GM23338 (cell line): Measurements from ENCODE around the gene MARCHF2. TPM values are rescaled to one million over a fixed set of nuclear protein-coding genes. Genes with fewer than 3 reads are reported as not detected.

Experiments
- ATAC-seq: fragments of 200-7000 bp; cut with Tn5 transposase; 3 replicates; pipeline ENCODE4 v1.9.1; 2020
- DNase-seq: peaks from one replicate; pipeline ENCODE4 v3.0.0-alpha.2; 2015; ENCODE audit warnings: low spot score
- H2AFZ ChIP-seq: fragments of 200-600 bp; sonication (generic); 2 replicates; pipeline ENCODE4 v1.8.0; 2016; ENCODE audit warnings: antibody characterized with exemption, mild to moderate bottlenecking, moderate library complexity
- H3F3A ChIP-seq: fragments of 200-600 bp; sonication (generic); replicated peaks from 2 replicates; pipeline ENCODE4 v1.8.0; 2017; ENCODE audit warnings: antibody characterized with exemption, mixed run types, low read depth
- H3K27ac ChIP-seq: fragments of 200-600 bp; sonication (generic); 2 replicates; pipeline ENCODE4 v1.6.1; 2016; ENCODE audit warnings: low read depth
- H3K27me3 ChIP-seq: fragments of 200-600 bp; sonication (generic); 2 replicates; pipeline ENCODE4 v1.8.0; 2016; ENCODE audit warnings: mild to moderate bottlenecking, mixed run types, moderate library complexity; ENCODE audit not compliant: insufficient read depth
- H3K36me3 ChIP-seq: fragments of 200-600 bp; sonication (generic); 2 replicates; pipeline ENCODE4 v1.8.0; 2016; ENCODE audit warnings: mild to moderate bottlenecking; ENCODE audit not compliant: insufficient read depth
- H3K4me1 ChIP-seq: fragments of 200-600 bp; sonication (generic); 2 replicates; pipeline ENCODE4 v1.8.0; 2016; ENCODE audit warnings: mild to moderate bottlenecking, moderate library complexity; ENCODE audit not compliant: insufficient read depth
- H3K4me2 ChIP-seq: fragments of 200-600 bp; sonication (generic); 2 replicates; pipeline ENCODE4 v1.7.1; 2017; ENCODE audit warnings: mixed run types
- H3K4me3 ChIP-seq: fragments of 200-600 bp; sonication (generic); 2 replicates; pipeline ENCODE4 v1.6.1; 2016; ENCODE audit warnings: mixed run types
- H3K79me2 ChIP-seq: fragments of 200-600 bp; sonication (generic); replicated peaks from 2 replicates; pipeline ENCODE4 v1.8.0; 2017; ENCODE audit warnings: mild to moderate bottlenecking; ENCODE audit not compliant: insufficient read depth
- H3K9me2 ChIP-seq: fragments of 200-600 bp; sonication (generic); 2 replicates; pipeline ENCODE4 v1.8.0; 2017; ENCODE audit not compliant: insufficient read depth
- H4K20me1 ChIP-seq: fragments of 200-600 bp; sonication (generic); replicated peaks from 2 replicates; pipeline ENCODE4 v1.8.0; 2017; ENCODE audit warnings: mild to moderate bottlenecking; ENCODE audit not compliant: insufficient read depth
- H3K27ac Mint-ChIP-seq: 2 replicates; pipeline ENCODE4 v1.8.0; 2020; ENCODE audit warnings: inconsistent platforms, mild to moderate bottlenecking, moderate library complexity, mixed read lengths
- H3K27me3 Mint-ChIP-seq: 3 replicates; pipeline ENCODE4 v1.8.0; 2022; ENCODE audit warnings: low read depth, mild to moderate bottlenecking, moderate library complexity, mixed read lengths, inconsistent platforms; ENCODE audit not compliant: insufficient read depth, poor library complexity
- H3K36me3 Mint-ChIP-seq: 3 replicates; pipeline ENCODE4 v1.8.0; 2021; ENCODE audit warnings: low read depth, mild to moderate bottlenecking, inconsistent platforms, moderate library complexity, mixed read lengths
- H3K4me1 Mint-ChIP-seq: 3 replicates; pipeline ENCODE4 v1.8.0; 2020; ENCODE audit warnings: mild to moderate bottlenecking, inconsistent platforms, mixed read lengths
- H3K4me3 Mint-ChIP-seq: 3 replicates; pipeline ENCODE4 v1.8.0; 2021; ENCODE audit warnings: moderate library complexity, mild to moderate bottlenecking, inconsistent platforms, mixed read lengths
- H3K9me3 Mint-ChIP-seq: 3 replicates; pipeline ENCODE4 v1.8.0; 2020; ENCODE audit warnings: moderate library complexity, mild to moderate bottlenecking, inconsistent platforms, mixed read lengths
- CREB1 ChIP-seq: fragments of 250-450 bp; sonication (Bioruptor Pico); IDR thresholded peaks from 2 replicates; pipeline ENCODE4 v1.5.0; 2020; ENCODE audit warnings: low read depth, mild to moderate bottlenecking, moderate library complexity
- CTCF ChIP-seq, 2 experiments: fragments of 200-600 bp in 1 of 2; sonication (generic) in 1 of 2; conservative IDR thresholded peaks; 2 replicates each; pipeline versions ENCODE4 v1.5.1 to v1.6.1; 2016 to 2017; ENCODE audit warnings: antibody characterized with exemption in 2 of 2, low read depth in 2 of 2, mild to moderate bottlenecking in 2 of 2, moderate library complexity in 1 of 2
- EZH2 ChIP-seq: fragments of 200-600 bp; sonication (generic); IDR thresholded peaks from one replicate; pipeline ENCODE4 v1.8.0; 2017; ENCODE audit warnings: antibody characterized with exemption, mild to moderate bottlenecking, low read depth; ENCODE audit not compliant: unreplicated experiment
- EZH2phosphoT487 ChIP-seq: fragments of 200-600 bp; sonication (generic); IDR thresholded peaks from one replicate; pipeline ENCODE4 v1.8.1; 2018; ENCODE audit warnings: antibody characterized with exemption; ENCODE audit not compliant: unreplicated experiment
- JUNB ChIP-seq: IDR thresholded peaks from one replicate; pipeline ENCODE4 v1.6.1; 2016; ENCODE audit warnings: antibody characterized with exemption; ENCODE audit not compliant: unreplicated experiment
- NANOG ChIP-seq: IDR thresholded peaks from 2 replicates; pipeline ENCODE4 v1.6.1; 2016; ENCODE audit warnings: antibody characterized with exemption, borderline replicate concordance
- POLR2AphosphoS5 ChIP-seq: IDR thresholded peaks from 2 replicates; pipeline ENCODE4 v1.6.1; 2016; ENCODE audit warnings: antibody characterized with exemption, low read depth
- STAT1 ChIP-seq: IDR thresholded peaks from one replicate; pipeline ENCODE4 v1.6.1; 2016; ENCODE audit warnings: antibody characterized with exemption; ENCODE audit not compliant: unreplicated experiment
- ZNF114 ChIP-seq: fragments of 250-450 bp; sonication (Bioruptor Pico); IDR thresholded peaks from 2 replicates; pipeline ENCODE4 v1.5.0; 2020; ENCODE audit warnings: mild to moderate bottlenecking, moderate library complexity
- ZNF331 ChIP-seq: fragments of 250-450 bp; sonication (Bioruptor Pico); IDR thresholded peaks from 2 replicates; pipeline ENCODE4 v1.5.0; 2020; ENCODE audit warnings: low read depth, mild to moderate bottlenecking, moderate library complexity
- polyA plus RNA-seq: library from polyadenylated mRNA; unstranded; fragments of >200 nt; fragmentation: Nextera tagmentation; extraction: Ambion mirVana; gene quantifications from 2 replicates; pipeline ENCODE4 v1.2.1, GENCODE V29; 2016
- total RNA-seq: library from RNA; depleted of rRNA; stranded (reverse); fragments of >200 nt; shearing (Covaris generic); gene quantifications from 2 replicates; pipeline ENCODE4 v1.2.3, GENCODE V29; 2014
- TF ChIP-seq, protein P1 (sequence below): IDR thresholded peaks from one replicate; pipeline ENCODE4 v1.6.1; 2018; ENCODE audit warnings: antibody characterized with exemption; ENCODE audit not compliant: unreplicated experiment
- TF ChIP-seq, protein P2 (sequence below): fragments of 250-450 bp; sonication (Bioruptor Pico); IDR thresholded peaks from 2 replicates; pipeline ENCODE4 v1.5.0; 2020; ENCODE audit warnings: mild to moderate bottlenecking, moderate library complexity
- TF ChIP-seq, protein P3 (sequence below): IDR thresholded peaks from 2 replicates; pipeline ENCODE4 v1.6.1; 2016; ENCODE audit warnings: antibody characterized with exemption

Gene MARCHF2
- total and polyA plus RNA-seq, 2 experiments from 2014 or later, result 18.9 to 50.1 TPM

DNA sequence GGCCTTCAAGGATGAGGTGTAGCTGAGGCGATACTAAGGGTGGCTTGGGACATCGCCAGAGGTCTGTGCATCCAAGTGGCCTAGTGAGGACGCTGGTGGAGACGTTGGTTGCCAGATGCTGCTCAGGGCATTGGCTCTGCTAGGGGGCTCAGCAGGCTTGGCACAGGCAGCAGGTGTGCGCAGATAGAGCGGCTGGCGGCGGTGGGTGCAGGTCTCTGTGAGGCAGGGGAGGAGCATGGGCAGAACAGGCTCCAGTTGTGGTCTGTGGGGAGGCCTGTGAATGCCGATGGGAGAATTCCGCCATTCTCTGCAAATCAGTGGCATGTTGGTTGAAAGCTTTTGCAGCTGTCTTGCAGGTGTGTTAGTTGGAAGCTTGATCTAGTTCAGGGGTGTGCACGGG, 68.1 kb downstream of the MARCHF2 start:
- Histone ChIP-seq H3K79me2 (peaks cover 90% of the 10 kb centered on the region), H3K4me3 (no peak overlapping the region), H3K36me3 (peaks cover 64% of the 10 kb centered on the region), H4K20me1 (peaks cover 74% of the 10 kb centered on the region), H3K27me3 (no peaks in the 10 kb centered on the region), H3K27ac (peak overlapping the region; percentile 83), H2AFZ (no peak overlapping the region), H3K4me1 (no peaks in the 10 kb centered on the region), H3K4me2 (no peak overlapping the region), H3K9me2 (no peaks in the 10 kb centered on the region), H3F3A (peaks cover 59% of the 10 kb centered on the region)
- H3K4me1 Mint-ChIP-seq, result peaks cover 12% of the 10 kb centered on the region
- DNase-seq (no peak), ATAC-seq (no peak)
- peaks cover 15% of the 10 kb centered on the region for H3K27me3 Mint-ChIP-seq
- TF ChIP-seq NANOG (no peak), JUNB (no peak), POLR2AphosphoS5 (no peak), CTCF (conservative IDR thresholded peaks at IDR 0.05; ENCODE audit: low read depth in 2 of 2) (no peak), EZH2phosphoT487 (no peak), EZH2 (no peak), ZNF114 (CRISPR knock-in tag) (no peak), ZNF331 (CRISPR knock-in tag) (no peak), CREB1 (no peak), STAT1 (no peak)
- TF ChIP-seq, protein P1, sequence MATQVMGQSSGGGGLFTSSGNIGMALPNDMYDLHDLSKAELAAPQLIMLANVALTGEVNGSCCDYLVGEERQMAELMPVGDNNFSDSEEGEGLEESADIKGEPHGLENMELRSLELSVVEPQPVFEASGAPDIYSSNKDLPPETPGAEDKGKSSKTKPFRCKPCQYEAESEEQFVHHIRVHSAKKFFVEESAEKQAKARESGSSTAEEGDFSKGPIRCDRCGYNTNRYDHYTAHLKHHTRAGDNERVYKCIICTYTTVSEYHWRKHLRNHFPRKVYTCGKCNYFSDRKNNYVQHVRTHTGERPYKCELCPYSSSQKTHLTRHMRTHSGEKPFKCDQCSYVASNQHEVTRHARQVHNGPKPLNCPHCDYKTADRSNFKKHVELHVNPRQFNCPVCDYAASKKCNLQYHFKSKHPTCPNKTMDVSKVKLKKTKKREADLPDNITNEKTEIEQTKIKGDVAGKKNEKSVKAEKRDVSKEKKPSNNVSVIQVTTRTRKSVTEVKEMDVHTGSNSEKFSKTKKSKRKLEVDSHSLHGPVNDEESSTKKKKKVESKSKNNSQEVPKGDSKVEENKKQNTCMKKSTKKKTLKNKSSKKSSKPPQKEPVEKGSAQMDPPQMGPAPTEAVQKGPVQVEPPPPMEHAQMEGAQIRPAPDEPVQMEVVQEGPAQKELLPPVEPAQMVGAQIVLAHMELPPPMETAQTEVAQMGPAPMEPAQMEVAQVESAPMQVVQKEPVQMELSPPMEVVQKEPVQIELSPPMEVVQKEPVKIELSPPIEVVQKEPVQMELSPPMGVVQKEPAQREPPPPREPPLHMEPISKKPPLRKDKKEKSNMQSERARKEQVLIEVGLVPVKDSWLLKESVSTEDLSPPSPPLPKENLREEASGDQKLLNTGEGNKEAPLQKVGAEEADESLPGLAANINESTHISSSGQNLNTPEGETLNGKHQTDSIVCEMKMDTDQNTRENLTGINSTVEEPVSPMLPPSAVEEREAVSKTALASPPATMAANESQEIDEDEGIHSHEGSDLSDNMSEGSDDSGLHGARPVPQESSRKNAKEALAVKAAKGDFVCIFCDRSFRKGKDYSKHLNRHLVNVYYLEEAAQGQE, result no peak
- TF ChIP-seq, protein P2, sequence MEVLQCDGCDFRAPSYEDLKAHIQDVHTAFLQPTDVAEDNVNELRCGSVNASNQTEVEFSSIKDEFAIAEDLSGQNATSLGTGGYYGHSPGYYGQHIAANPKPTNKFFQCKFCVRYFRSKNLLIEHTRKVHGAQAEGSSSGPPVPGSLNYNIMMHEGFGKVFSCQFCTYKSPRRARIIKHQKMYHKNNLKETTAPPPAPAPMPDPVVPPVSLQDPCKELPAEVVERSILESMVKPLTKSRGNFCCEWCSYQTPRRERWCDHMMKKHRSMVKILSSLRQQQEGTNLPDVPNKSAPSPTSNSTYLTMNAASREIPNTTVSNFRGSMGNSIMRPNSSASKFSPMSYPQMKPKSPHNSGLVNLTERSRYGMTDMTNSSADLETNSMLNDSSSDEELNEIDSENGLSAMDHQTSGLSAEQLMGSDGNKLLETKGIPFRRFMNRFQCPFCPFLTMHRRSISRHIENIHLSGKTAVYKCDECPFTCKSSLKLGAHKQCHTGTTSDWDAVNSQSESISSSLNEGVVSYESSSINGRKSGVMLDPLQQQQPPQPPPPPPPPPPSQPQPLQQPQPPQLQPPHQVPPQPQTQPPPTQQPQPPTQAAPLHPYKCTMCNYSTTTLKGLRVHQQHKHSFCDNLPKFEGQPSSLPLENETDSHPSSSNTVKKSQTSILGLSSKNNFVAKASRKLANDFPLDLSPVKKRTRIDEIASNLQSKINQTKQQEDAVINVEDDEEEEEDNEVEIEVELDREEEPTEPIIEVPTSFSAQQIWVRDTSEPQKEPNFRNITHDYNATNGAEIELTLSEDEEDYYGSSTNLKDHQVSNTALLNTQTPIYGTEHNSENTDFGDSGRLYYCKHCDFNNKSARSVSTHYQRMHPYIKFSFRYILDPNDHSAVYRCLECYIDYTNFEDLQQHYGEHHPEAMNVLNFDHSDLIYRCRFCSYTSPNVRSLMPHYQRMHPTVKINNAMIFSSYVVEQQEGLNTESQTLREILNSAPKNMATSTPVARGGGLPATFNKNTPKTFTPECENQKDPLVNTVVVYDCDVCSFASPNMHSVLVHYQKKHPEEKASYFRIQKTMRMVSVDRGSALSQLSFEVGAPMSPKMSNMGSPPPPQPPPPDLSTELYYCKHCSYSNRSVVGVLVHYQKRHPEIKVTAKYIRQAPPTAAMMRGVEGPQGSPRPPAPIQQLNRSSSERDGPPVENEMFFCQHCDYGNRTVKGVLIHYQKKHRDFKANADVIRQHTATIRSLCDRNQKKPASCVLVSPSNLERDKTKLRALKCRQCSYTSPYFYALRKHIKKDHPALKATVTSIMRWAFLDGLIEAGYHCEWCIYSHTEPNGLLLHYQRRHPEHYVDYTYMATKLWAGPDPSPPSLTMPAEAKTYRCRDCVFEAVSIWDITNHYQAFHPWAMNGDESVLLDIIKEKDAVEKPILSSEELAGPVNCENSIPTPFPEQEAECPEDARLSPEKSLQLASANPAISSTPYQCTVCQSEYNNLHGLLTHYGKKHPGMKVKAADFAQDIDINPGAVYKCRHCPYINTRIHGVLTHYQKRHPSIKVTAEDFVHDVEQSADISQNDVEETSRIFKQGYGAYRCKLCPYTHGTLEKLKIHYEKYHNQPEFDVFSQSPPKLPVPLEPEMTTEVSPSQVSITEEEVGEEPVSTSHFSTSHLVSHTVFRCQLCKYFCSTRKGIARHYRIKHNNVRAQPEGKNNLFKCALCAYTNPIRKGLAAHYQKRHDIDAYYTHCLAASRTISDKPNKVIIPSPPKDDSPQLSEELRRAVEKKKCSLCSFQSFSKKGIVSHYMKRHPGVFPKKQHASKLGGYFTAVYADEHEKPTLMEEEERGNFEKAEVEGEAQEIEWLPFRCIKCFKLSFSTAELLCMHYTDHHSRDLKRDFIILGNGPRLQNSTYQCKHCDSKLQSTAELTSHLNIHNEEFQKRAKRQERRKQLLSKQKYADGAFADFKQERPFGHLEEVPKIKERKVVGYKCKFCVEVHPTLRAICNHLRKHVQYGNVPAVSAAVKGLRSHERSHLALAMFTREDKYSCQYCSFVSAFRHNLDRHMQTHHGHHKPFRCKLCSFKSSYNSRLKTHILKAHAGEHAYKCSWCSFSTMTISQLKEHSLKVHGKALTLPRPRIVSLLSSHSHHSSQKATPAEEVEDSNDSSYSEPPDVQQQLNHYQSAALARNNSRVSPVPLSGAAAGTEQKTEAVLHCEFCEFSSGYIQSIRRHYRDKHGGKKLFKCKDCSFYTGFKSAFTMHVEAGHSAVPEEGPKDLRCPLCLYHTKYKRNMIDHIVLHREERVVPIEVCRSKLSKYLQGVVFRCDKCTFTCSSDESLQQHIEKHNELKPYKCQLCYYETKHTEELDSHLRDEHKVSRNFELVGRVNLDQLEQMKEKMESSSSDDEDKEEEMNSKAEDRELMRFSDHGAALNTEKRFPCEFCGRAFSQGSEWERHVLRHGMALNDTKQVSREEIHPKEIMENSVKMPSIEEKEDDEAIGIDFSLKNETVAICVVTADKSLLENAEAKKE (CRISPR knock-in tag), result no peak
- TF ChIP-seq, protein P3, sequence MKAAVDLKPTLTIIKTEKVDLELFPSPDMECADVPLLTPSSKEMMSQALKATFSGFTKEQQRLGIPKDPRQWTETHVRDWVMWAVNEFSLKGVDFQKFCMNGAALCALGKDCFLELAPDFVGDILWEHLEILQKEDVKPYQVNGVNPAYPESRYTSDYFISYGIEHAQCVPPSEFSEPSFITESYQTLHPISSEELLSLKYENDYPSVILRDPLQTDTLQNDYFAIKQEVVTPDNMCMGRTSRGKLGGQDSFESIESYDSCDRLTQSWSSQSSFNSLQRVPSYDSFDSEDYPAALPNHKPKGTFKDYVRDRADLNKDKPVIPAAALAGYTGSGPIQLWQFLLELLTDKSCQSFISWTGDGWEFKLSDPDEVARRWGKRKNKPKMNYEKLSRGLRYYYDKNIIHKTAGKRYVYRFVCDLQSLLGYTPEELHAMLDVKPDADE, result no peak
- H3K9me3 Mint-ChIP-seq, result no peaks in the 10 kb centered on the region; the same call in 2 of the 3 replicates
- peaks cover 88% of the 10 kb centered on the region for H3K36me3 Mint-ChIP-seq
- peak overlapping the region; percentile 57 for H3K27ac Mint-ChIP-seq
- H3K4me3 Mint-ChIP-seq, result no peak overlapping the region
